GM06990 (cell line): ENCODE data around the gene TMCC1.

Source experiments
- DNase-seq: peaks from one replicate; pipeline ENCODE4 v3.0.0-alpha.2; 2011; ENCODE audit not compliant: insufficient read length; ENCODE audit errors: extremely low read depth
- H3K27me3 ChIP-seq: replicated peaks from 2 replicates; pipeline ENCODE4 v1.6.0; 2011; ENCODE audit warnings: low read length; ENCODE audit not compliant: control insufficient read depth, insufficient read depth
- H3K36me3 ChIP-seq: 2 replicates; pipeline ENCODE4 v1.5.1; 2011; ENCODE audit warnings: low read length; ENCODE audit not compliant: control insufficient read depth, insufficient read depth
- H3K4me3 ChIP-seq: replicated peaks from 2 replicates; pipeline ENCODE4 v1.5.1; 2011; ENCODE audit warnings: low read depth, mild to moderate bottlenecking, control low read depth, low read length
- CTCF ChIP-seq: IDR thresholded peaks from 2 replicates; pipeline ENCODE4 v1.5.1; 2011; ENCODE audit warnings: low read length, control low read depth, mild to moderate bottlenecking, inconsistent platforms; ENCODE audit not compliant: insufficient read depth, poor library complexity, severe bottlenecking

The TMCC1 gene

GRCh38 chr3:129777806-129778205, 115.7 kb downstream of the TMCC1 start:
- Histone ChIP-seq H3K36me3 (no peaks in the 10 kb centered on the region), H3K4me3 (no peak overlapping the region), H3K27me3 (no peaks in the 10 kb centered on the region)
- no peak for TF ChIP-seq CTCF
- no peak for DNase-seq

GRCh38 chr3:129775870-129776269, 117.6 kb downstream of the TMCC1 start:
- H3K36me3 ChIP-seq = no peaks in the 10 kb centered on the region
- no peak for TF ChIP-seq CTCF
- no peak overlapping the region for H3K4me3 ChIP-seq
- H3K27me3 ChIP-seq = no peaks in the 10 kb centered on the region
- no peak for DNase-seq

- no peak for DNase-seq
- Histone ChIP-seq H3K27me3 (no peaks in the 10 kb centered on the region), H3K36me3 (no peaks in the 10 kb centered on the region), H3K4me3 (no peak overlapping the region)
- TF ChIP-seq CTCF = no peak
Observed at GRCh38 chr3:129773691-129774663, 119.5 kb downstream of the TMCC1 start.

GRCh38 chr3:129770604-129771003, 122.9 kb downstream of the TMCC1 start:
- DNase-seq = no peak
- Histone ChIP-seq H3K36me3 (no peaks in the 10 kb centered on the region), H3K27me3 (no peaks in the 10 kb centered on the region), H3K4me3 (no peak overlapping the region)
- no peak for TF ChIP-seq CTCF

- no peak for DNase-seq
- no peaks in the 10 kb centered on the region for H3K27me3 ChIP-seq
- no peak for TF ChIP-seq CTCF
- H3K4me3 ChIP-seq = no peak overlapping the region
- H3K36me3 ChIP-seq = no peaks in the 10 kb centered on the region
Observed at GRCh38 chr3:129769616-129770015, 123.9 kb downstream of the TMCC1 start.

- no peaks in the 10 kb centered on the region for H3K27me3 ChIP-seq
- no peak overlapping the region for H3K4me3 ChIP-seq
- DNase-seq = no peak
- H3K36me3 ChIP-seq = no peaks in the 10 kb centered on the region
- no peak for TF ChIP-seq CTCF
Observed at GRCh38 chr3:129768728-129769127, 124.8 kb downstream of the TMCC1 start.
